Lower lobe of right lung (tissue), 2 donors: Measurements from ENCODE around the gene DGAT2L6. TPM values are rescaled to one million over a fixed set of nuclear protein-coding genes. Genes with fewer than 3 reads are reported as not detected.

Experiments used
- ATAC-seq, 2 donors: fragments of 200-7000 bp; cut with Tn5 transposase; one replicate each; pipeline ENCODE4 v1.9.1; 2020 to 2022; ENCODE audit warnings: mild to moderate bottlenecking in 2 of 2, moderate library complexity in 2 of 2
- DNase-seq: peaks from one replicate; pipeline ENCODE4 v3.0.0-alpha.2; 2020
- H3K27ac ChIP-seq: fragments of 200-600 bp; one replicate; pipeline ENCODE4 v1.8.0; 2022
- H3K27me3 ChIP-seq: fragments of 200-600 bp; one replicate; pipeline ENCODE4 v1.8.0; 2022; ENCODE audit warnings: low read depth
- H3K36me3 ChIP-seq: fragments of 200-600 bp; one replicate; pipeline ENCODE4 v1.8.0; 2022; ENCODE audit warnings: mild to moderate bottlenecking
- H3K4me1 ChIP-seq: fragments of 200-600 bp; one replicate; pipeline ENCODE4 v1.8.0; 2022
- H3K4me3 ChIP-seq: fragments of 200-600 bp; one replicate; pipeline ENCODE4 v1.8.0; 2022; ENCODE audit warnings: mild to moderate bottlenecking
- H3K9me3 ChIP-seq: fragments of 200-600 bp; one replicate; pipeline ENCODE4 v1.8.0; 2022
- CTCF ChIP-seq: fragments of 200-600 bp; IDR thresholded peaks from one replicate; pipeline ENCODE4 v1.8.0; 2022; ENCODE audit warnings: antibody characterized with exemption, mild to moderate bottlenecking
- intact Hi-C: fragments of 100-400 bp; cut with DNase I; formaldehyde crosslinking; loops from one replicate; pipeline ENCODE4 v1.11.0; 2022
- total RNA-seq: library from RNA; stranded (reverse); fragmentation: NEBNext Ultra II Directional; extraction: Animal tissue kit (Norgen Biotek cat#: 25700); gene quantifications from one replicate; pipeline ENCODE4 v1.2.1, GENCODE V29; 2021
- donor health status: DM: no; HTN: yes; CAD: no; lungs with severe emphysema.

The DGAT2L6 gene
- total RNA-seq, 1 donor from 2014 or later = not detected

GRCh38 chrX:70166601-70167590, 10.4 kb upstream of the DGAT2L6 start:
- DNase-seq (no peak), ATAC-seq (no peak)
- Histone ChIP-seq H3K4me1 (no peaks in the 10 kb centered on the region), H3K4me3 (no peak overlapping the region), H3K9me3 (no peaks in the 10 kb centered on the region), H3K36me3 (peaks cover 18% of the 10 kb centered on the region), H3K27ac (no peak overlapping the region), H3K27me3 (no peaks in the 10 kb centered on the region)
- TF ChIP-seq CTCF = no peak
- intact Hi-C loops = no loop called here

- TF ChIP-seq CTCF = no peak
- DNase-seq (no peak), ATAC-seq (peak; percentile 69 to 73)
- no peaks in the 10 kb centered on the region for H3K9me3 ChIP-seq
- no peaks in the 10 kb centered on the region for H3K27me3 ChIP-seq
- peak overlapping the region; percentile 11 for H3K27ac ChIP-seq
- intact Hi-C loops = no loop called here
- H3K36me3 ChIP-seq = peaks cover 8% of the 10 kb centered on the region
- H3K4me1 ChIP-seq = no peaks in the 10 kb centered on the region
- no peak overlapping the region for H3K4me3 ChIP-seq
Observed at GRCh38 chrX:70168238-70169188, 8.8 kb upstream of the DGAT2L6 start.

- H3K27ac ChIP-seq = no peak overlapping the region
- H3K36me3 ChIP-seq = peaks cover 6% of the 10 kb centered on the region
- H3K4me1 ChIP-seq = no peaks in the 10 kb centered on the region
- DNase-seq = no peak
- intact Hi-C loops = no loop called here
- H3K9me3 ChIP-seq = no peaks in the 10 kb centered on the region
- H3K27me3 ChIP-seq = no peaks in the 10 kb centered on the region
- no peak overlapping the region for H3K4me3 ChIP-seq
- peak in 1 of 2 donors; percentile 7 for ATAC-seq
- TF ChIP-seq CTCF = no peak
Observed at GRCh38 chrX:70169281-70169680, 8.0 kb upstream of the DGAT2L6 start.

- DNase-seq = no peak
- Histone ChIP-seq H3K36me3 (no peaks in the 10 kb centered on the region), H3K9me3 (no peaks in the 10 kb centered on the region), H3K4me3 (no peak overlapping the region), H3K4me1 (no peaks in the 10 kb centered on the region), H3K27ac (no peak overlapping the region), H3K27me3 (no peaks in the 10 kb centered on the region)
- ATAC-seq = no peak
- no peak for TF ChIP-seq CTCF
- intact Hi-C loops = no loop called here
Observed at GRCh38 chrX:70171624-70172023, 5.7 kb upstream of the DGAT2L6 start.

- ATAC-seq (no peak), DNase-seq (no peak)
- no peaks in the 10 kb centered on the region for H3K4me1 ChIP-seq
- no peak for TF ChIP-seq CTCF
- H3K36me3 ChIP-seq = no peaks in the 10 kb centered on the region
- H3K9me3 ChIP-seq = no peaks in the 10 kb centered on the region
- H3K4me3 ChIP-seq = no peak overlapping the region
- intact Hi-C loops = no loop called here
- H3K27ac ChIP-seq = no peak overlapping the region
- H3K27me3 ChIP-seq = no peaks in the 10 kb centered on the region
Observed at GRCh38 chrX:70172221-70172620, 5.1 kb upstream of the DGAT2L6 start.
